SKM-1 (cell line): ENCODE measurements around the gene CCDC102B.
"Not testable (repeated sequence)": the region's sequence is repeated elsewhere in the genome, so short reads cannot be mapped to it uniquely, and the experiment has no call there.

Experiments
- DNase-seq: peaks from one replicate; lab custom pipeline; 2025; ENCODE audit not compliant: unreplicated experiment; lab: John Stamatoyannopoulos, UW

The CCDC102B gene

DNA sequence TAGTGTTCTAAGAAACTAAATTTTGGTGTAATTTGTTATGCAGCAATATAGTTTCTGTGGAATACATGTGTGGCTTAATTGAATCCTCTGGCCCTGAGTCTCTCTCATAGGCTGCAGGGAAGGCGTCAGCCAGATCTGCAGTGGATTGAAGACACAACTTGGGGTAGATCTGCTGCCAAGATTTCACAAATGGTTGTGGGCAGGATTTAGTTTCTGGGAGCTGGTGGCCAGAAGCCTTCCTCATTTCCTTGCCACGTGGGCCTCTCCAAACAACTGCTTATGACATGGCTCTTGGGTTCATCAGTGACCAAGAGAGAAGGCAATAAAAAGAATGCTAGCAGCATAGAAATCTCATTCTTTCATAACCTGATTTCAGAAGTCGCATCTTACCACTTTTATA, 28.2 kb downstream of the CCDC102B start:
- DNase-seq: no peak

- DNase-seq: no peak
These were observed 32.6 kb downstream of the CCDC102B start for GRCh38 chr18:68830256-68831045.

DNA sequence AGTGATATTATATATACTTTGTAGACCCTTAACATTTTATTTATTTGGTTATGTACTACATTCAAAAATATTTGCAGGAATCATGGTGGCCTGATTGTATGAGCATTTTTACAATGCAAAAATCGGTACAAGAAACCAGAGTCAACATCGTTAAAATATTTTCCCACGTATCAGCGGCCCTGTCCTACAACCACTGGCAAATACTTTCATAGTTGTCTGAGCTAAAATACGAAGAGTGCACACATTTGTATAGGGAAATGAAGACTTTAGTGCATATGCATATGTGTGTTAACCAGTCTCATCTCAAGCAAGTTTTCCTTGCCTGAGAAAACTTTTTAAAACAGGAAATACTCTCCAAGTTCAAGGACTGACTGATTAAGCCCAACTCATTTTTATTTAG, 35.9 kb downstream of the CCDC102B start:
- no peak for DNase-seq

GRCh38 chr18:68837665-68838451, 40.0 kb downstream of the CCDC102B start:
- DNase-seq: no peak

DNA sequence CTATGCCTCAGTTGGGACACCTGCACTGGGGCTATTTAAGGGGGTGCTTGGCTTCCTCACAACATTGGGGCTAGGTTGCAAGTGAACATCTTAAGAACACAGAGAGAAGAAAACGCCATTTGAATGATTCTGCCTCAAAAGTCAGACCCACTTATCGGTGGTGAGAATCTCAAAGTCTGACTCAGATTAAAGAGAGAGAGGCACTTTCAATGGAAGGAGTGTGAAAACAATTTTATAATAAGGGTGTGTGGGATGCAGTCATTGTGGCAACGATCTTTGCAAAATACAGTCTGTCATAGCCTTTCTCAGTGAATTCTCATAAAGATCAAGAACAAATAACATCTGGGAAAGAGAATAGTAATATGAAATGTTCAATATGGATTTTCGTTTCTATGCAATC, 41.8 kb downstream of the CCDC102B start:
- no peak for DNase-seq

DNA sequence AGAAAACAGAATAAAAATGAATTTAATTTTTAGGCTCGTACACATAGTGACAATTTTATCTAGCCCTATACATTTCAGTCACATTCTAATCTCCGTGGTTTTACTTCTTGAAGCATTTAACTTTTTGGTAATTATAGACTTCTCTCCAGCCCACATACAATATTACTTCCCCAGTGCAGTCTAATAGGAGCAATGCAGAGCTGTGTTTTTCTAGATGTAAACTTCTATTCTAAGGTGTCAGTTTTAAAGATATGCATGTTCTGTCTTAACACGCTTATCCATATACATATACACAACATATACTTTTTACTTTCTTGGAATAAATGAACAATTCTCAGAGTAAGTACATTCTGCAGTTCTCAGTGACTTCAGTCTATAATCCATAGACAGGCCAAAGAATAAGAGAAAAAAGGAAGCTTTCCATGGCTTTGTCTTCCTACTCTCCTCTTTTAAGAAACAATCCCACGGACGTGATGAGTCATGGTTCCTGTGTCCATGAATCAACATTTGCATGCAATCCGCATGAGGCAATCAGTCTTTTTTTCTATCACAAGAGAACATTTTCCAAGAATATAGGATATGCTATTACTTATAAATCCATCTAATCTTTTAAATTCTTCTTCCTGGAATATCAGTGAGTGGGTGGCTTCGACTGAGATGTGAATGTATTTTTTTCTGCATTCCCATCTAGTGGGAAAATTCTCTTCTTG, 42.8 kb downstream of the CCDC102B start:
- no peak for DNase-seq

- no peak for DNase-seq
These were observed 43.4 kb downstream of the CCDC102B start for GRCh38 chr18:68841301-68841700.

GRCh38 chr18:68842951-68843350, 45.1 kb downstream of the CCDC102B start:
- DNase-seq: no peak

- DNase-seq: no peak
These were observed 45.7 kb downstream of the CCDC102B start for GRCh38 chr18:68843473-68844089.

DNA sequence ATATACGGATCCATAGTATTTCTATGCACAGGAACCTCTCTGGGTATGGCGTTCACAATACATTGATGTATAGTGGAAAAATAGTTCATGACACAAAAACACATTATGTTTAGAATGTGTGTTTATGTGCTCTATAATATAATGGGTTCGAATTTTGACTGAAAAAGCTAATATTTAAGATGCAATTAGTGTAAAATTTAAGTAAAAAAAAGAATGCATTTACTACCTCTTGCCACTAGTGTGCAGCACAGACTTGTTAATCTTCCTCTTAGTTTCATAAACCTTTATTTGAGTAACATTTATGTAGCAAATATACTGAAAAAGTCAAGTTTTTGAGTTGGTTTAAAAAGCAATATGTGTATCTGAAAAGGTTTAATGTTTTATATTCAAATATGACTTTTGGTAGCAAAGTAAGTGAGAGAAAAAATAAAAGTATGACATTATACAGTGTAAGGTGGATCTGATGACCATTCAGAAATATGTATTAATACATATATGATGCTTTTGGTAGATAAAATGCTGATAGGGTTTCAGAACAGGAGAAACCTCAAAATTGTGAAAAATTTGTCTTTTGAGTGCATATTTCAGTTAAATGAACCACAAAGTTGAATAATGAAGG, 49.4 kb downstream of the CCDC102B start:
- DNase-seq: peak; percentile 33

- DNase-seq: no peak
These were observed 50.4 kb downstream of the CCDC102B start for GRCh38 chr18:68848242-68848641.

GRCh38 chr18:68854786-68855391, 57.0 kb downstream of the CCDC102B start:
- DNase-seq: no peak

DNA sequence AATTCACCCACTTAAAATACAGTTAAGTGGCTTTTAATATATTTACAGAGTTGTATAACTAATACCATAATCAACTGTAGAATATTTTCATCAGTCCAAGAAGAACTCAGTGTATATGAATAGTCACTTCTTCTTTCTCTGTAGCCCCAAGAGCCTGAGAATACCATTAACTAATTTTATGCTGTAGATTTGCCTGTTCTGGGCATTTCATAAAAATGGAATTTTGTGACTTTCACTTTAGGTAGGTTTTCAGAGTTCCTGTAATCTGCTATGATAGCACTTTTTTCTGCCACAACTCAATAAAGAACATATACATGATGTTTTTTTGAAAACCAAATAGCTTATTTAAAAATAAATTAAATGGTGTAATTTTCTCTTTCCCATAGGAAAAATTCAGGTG, 57.6 kb downstream of the CCDC102B start:
- no peak for DNase-seq

GRCh38 chr18:68861365-68861764, 63.5 kb downstream of the CCDC102B start:
- DNase-seq: no peak

DNA sequence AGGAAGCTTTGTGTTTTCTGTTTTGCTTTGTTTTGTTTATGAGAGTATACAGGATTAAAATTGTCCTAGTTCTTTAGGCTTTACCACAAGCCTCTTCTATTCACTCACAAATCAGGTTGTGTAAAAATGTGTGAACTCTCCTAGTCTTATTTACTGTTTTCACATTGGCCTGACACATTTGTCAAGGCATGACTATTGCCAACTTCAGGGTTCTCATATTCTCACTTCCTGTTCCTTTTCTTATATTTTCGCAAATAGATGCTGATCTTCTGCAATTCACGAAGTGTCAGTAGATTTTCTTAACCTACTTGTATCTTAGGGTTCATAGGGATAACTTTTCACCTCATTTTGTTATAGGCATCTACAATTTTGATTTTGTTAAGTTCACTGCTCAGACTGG, 67.1 kb downstream of the CCDC102B start:
- DNase-seq: no peak

GRCh38 chr18:68865503-68865902, 67.6 kb downstream of the CCDC102B start:
- no peak for DNase-seq

GRCh38 chr18:68873003-68873402, 75.1 kb downstream of the CCDC102B start:
- no peak for DNase-seq

DNA sequence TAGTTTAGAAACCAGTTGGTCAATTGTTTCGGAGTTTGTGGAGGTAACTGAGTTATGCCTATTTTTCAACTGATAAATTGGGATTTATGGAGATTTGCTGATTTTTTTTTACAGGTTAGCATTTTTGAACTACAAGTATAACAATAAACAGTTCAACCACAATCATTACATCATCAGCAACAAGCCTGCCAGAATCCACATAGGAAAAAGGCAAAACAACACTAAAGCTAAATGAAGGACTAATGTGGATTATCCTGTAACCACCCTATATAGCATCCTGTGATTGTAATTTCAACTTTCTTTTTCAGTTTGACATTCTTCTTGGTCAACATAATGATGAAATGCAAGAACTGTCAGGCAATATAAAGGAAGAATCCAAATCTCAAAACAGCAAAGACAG, 76.5 kb downstream of the CCDC102B start:
- no peak for DNase-seq

DNA sequence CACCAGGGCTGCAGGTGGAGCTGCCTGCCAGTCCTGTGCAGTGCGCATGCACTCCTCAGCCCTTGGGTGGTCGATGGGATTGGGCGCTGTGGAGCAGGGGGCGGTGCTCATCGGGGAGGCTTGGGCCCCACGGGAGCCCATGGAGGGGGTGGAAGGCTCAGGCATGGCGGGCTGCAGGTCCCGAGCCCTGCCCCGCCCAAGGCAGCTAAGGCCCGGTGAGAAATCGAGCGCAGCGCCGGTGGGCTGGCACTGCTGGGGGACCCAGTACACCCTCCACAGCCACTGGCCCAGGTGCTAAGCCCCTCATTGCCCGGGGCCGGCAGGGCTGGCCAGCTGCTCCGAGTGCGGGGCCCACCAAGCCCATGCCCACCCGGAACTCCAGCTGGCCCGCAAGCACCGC, 82.1 kb downstream of the CCDC102B start:
- not testable (repeated sequence) for DNase-seq

DNA sequence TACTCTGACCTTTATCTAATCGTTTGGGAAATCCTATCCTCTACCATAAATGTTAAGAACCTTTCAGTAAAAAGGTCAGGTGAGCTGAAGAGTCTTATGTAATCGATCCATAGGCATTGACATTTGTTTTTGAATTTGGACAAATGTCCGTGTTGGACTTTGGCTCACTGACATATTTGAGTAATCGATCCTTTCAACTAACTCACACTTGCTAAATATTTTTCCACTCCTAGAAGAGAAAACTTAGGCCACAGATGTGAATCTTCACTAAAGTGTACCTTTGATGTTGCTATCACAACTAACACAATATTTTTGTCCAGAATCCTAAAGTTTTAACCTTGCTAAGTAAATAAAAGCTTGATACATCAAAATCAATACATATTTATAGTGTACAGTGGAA, 89.5 kb downstream of the CCDC102B start:
- DNase-seq: no peak
